HEK293 (cell line): Measurements from ENCODE around the gene PSMD9.
A peak's percentile ranks its signal among the peaks of the same experiment; 100 is the strongest.

Experiments
- CTCF ChIA-PET: fragments of 350-600 bp; formaldehyde crosslinking; extraction: SDS; loops from one replicate; lab custom pipeline; 2021; ENCODE audit warnings: antibody characterized with exemption; lab: Yijun Ruan, JAX
- POLR2A ChIA-PET: fragments of 300-600 bp; formaldehyde crosslinking; extraction: SDS; loops from one replicate; lab custom pipeline; 2020; ENCODE audit warnings: antibody characterized with exemption, inconsistent platforms; lab: Yijun Ruan, JAX
- H3K27ac ChIP-seq: fragments of 200-500 bp; sonication (Bioruptor generic); 2 replicates; pipeline ENCODE4 v1.5.1; 2014; ENCODE audit warnings: low read depth, low read length, control low read depth, inconsistent platforms; ENCODE audit errors: extremely low read depth
- H3K36me3 ChIP-seq, 2 experiments: fragments of 200-500 bp in 1 of 2; sonication (Bioruptor generic) in 1 of 2; 1 replicate in 1 of 2; 2 replicates in 1 of 2; pipeline ENCODE4 v1.5.1; 2014 to 2017; ENCODE audit warnings: inconsistent platforms in 2 of 2, low read length in 2 of 2; ENCODE audit not compliant: control insufficient read depth in 2 of 2, insufficient read depth in 1 of 2
- H3K4me1 ChIP-seq: fragments of 200-500 bp; sonication (Bioruptor generic); 2 replicates; pipeline ENCODE4 v1.5.1; 2014; ENCODE audit warnings: mild to moderate bottlenecking, low read length, inconsistent platforms; ENCODE audit not compliant: control insufficient read depth, insufficient read depth
- H3K4me3 ChIP-seq: 2 replicates; pipeline ENCODE4 v1.5.1; 2011; ENCODE audit warnings: low read depth, mild to moderate bottlenecking, control low read depth, low read length, moderate library complexity
- H3K9me3 ChIP-seq: fragments of 200-500 bp; sonication (Bioruptor generic); 2 replicates; pipeline ENCODE4 v1.5.1; 2014; ENCODE audit warnings: low read depth, low read length, inconsistent platforms; ENCODE audit not compliant: control insufficient read depth, insufficient read depth
- GLIS1 ChIP-seq: fragments of 450-650 bp; formaldehyde crosslinking; IDR thresholded peaks from 2 replicates; pipeline ENCODE4 v1.5.1; 2016; ENCODE audit warnings: missing biosample characterization, missing genetic modification characterization
- KLF1 ChIP-seq: fragments of 450-650 bp; formaldehyde crosslinking; IDR thresholded peaks from 2 replicates; pipeline ENCODE4 v1.5.1; 2016; ENCODE audit warnings: missing biosample characterization, missing genetic modification characterization
- SCRT1 ChIP-seq: fragments of 450-650 bp; formaldehyde crosslinking; IDR thresholded peaks from 2 replicates; pipeline ENCODE4 v1.5.1; 2016; ENCODE audit warnings: missing biosample characterization, missing genetic modification characterization, borderline replicate concordance
- WT1 ChIP-seq: fragments of 450-650 bp; formaldehyde crosslinking; IDR thresholded peaks from 2 replicates; pipeline ENCODE4 v1.5.1; 2016; ENCODE audit warnings: missing biosample characterization, missing genetic modification characterization
- ZBTB20 ChIP-seq: fragments of 450-650 bp; formaldehyde crosslinking; IDR thresholded peaks from 2 replicates; pipeline ENCODE4 v1.5.1; 2016; ENCODE audit warnings: missing biosample characterization, missing genetic modification characterization
- ZEB2 ChIP-seq: fragments of 450-650 bp; formaldehyde crosslinking; IDR thresholded peaks from 2 replicates; pipeline ENCODE4 v1.5.1; 2016; ENCODE audit warnings: missing biosample characterization, missing genetic modification characterization
- ZFP69B ChIP-seq: fragments of 450-650 bp; formaldehyde crosslinking; IDR thresholded peaks from 2 replicates; pipeline ENCODE4 v1.5.1; 2016; ENCODE audit warnings: missing biosample characterization, missing genetic modification characterization
- ZNF10 ChIP-seq: fragments of 450-650 bp; formaldehyde crosslinking; IDR thresholded peaks from 2 replicates; pipeline ENCODE4 v1.5.1; 2017; ENCODE audit warnings: missing biosample characterization, missing genetic modification characterization
- ZNF133 ChIP-seq: fragments of 450-650 bp; formaldehyde crosslinking; IDR thresholded peaks from 2 replicates; pipeline ENCODE4 v1.5.1; 2016; ENCODE audit warnings: missing biosample characterization, missing genetic modification characterization
- ZNF2 ChIP-seq: fragments of 450-650 bp; formaldehyde crosslinking; IDR thresholded peaks from 2 replicates; pipeline ENCODE4 v1.5.1; 2016; ENCODE audit warnings: missing biosample characterization, missing genetic modification characterization
- ZNF239 ChIP-seq: fragments of 450-650 bp; formaldehyde crosslinking; IDR thresholded peaks from 2 replicates; pipeline ENCODE4 v1.5.1; 2016; ENCODE audit warnings: missing biosample characterization, missing genetic modification characterization
- ZNF621 ChIP-seq: fragments of 450-650 bp; formaldehyde crosslinking; IDR thresholded peaks from 2 replicates; pipeline ENCODE4 v1.5.1; 2017; ENCODE audit warnings: missing biosample characterization, missing genetic modification characterization
- ZNF629 ChIP-seq: fragments of 450-650 bp; formaldehyde crosslinking; IDR thresholded peaks from 2 replicates; pipeline ENCODE4 v1.5.1; 2017; ENCODE audit warnings: missing biosample characterization, missing genetic modification characterization
- ZSCAN30 ChIP-seq: fragments of 450-650 bp; IDR thresholded peaks from 2 replicates; pipeline ENCODE4 v1.5.1; 2018; ENCODE audit warnings: missing biosample characterization, mild to moderate bottlenecking, missing genetic modification characterization, moderate library complexity
- ZXDB ChIP-seq: fragments of 450-650 bp; formaldehyde crosslinking; IDR thresholded peaks from 2 replicates; pipeline ENCODE4 v1.5.1; 2016; ENCODE audit warnings: missing biosample characterization, missing genetic modification characterization
- TF ChIP-seq, protein P1 (sequence below): fragments of 450-650 bp; formaldehyde crosslinking; optimal IDR thresholded peaks from 2 replicates; pipeline ENCODE3; 2016; ENCODE audit warnings: missing biosample characterization, mild to moderate bottlenecking, missing genetic modification characterization
- TF ChIP-seq, protein P2 (sequence below): fragments of 450-650 bp; formaldehyde crosslinking; IDR thresholded peaks from 2 replicates; pipeline ENCODE4 v1.5.1; 2016; ENCODE audit warnings: missing biosample characterization, missing genetic modification characterization
- TF ChIP-seq, protein P3 (sequence below): fragments of 450-650 bp; formaldehyde crosslinking; IDR thresholded peaks from 2 replicates; pipeline ENCODE4 v1.5.1; 2017; ENCODE audit warnings: missing biosample characterization, missing genetic modification characterization
- TF ChIP-seq, protein P4 (sequence below): fragments of 450-650 bp; formaldehyde crosslinking; IDR thresholded peaks from 2 replicates; pipeline ENCODE4 v1.5.1; 2016; ENCODE audit warnings: missing biosample characterization, missing genetic modification characterization

Gene PSMD9

DNA sequence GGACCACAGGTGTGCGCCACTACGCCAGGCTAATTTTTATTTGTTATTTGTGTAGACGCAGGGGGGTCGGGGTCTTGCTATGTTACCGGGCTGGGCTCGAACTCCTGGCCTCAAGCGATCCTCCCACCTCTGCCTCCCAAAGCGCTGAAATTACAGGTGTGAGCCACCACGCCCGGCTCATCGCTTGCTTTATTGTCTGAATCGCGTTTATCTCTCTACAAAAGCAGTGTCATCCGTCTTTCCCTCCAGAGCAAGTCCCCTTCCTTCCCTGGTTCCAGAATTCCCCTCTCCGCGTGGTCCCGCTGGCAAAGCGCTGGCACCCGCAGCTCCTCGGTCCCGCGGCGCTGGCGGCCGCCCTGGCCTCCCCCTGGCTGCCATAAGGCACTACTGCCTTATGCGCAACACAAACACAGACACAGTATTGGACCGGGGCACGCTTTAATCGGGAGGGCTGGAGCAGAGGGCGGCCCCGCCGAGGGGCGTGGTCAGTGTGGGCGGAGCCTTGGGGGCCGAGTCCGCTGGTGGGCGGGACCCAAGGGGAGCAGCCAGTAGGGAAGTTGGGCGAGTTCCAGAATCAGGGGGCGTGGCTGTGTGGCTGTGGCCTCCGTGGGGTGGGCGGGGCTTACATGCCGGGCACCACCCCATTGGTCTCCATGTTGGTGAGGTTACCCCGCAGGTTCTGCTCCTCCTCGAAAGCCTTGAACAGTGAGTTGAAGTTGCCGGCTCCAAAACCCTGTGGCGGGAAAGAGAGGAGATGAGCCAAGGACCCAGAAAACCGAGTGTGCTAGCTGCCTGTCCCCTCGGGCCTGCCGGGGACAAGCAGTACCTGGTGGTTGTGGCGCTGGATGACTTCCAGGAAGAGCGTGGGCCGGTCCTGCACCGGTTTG, 49.2 kb upstream of the PSMD9 start (continued):
- TF ChIP-seq, protein P1, sequence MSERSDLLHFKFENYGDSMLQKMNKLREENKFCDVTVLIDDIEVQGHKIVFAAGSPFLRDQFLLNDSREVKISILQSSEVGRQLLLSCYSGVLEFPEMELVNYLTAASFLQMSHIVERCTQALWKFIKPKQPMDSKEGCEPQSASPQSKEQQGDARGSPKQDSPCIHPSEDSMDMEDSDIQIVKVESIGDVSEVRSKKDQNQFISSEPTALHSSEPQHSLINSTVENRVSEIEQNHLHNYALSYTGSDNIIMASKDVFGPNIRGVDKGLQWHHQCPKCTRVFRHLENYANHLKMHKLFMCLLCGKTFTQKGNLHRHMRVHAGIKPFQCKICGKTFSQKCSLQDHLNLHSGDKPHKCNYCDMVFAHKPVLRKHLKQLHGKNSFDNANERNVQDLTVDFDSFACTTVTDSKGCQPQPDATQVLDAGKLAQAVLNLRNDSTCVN (tag by site-specific recombination): peak; percentile 89
- TF ChIP-seq, protein P2, sequence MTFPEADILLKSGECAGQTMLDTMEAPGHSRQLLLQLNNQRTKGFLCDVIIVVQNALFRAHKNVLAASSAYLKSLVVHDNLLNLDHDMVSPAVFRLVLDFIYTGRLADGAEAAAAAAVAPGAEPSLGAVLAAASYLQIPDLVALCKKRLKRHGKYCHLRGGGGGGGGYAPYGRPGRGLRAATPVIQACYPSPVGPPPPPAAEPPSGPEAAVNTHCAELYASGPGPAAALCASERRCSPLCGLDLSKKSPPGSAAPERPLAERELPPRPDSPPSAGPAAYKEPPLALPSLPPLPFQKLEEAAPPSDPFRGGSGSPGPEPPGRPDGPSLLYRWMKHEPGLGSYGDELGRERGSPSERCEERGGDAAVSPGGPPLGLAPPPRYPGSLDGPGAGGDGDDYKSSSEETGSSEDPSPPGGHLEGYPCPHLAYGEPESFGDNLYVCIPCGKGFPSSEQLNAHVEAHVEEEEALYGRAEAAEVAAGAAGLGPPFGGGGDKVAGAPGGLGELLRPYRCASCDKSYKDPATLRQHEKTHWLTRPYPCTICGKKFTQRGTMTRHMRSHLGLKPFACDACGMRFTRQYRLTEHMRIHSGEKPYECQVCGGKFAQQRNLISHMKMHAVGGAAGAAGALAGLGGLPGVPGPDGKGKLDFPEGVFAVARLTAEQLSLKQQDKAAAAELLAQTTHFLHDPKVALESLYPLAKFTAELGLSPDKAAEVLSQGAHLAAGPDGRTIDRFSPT (tag by site-specific recombination): peak; percentile 95
- TF ChIP-seq WT1 (tag by site-specific recombination) (no peak), KLF1 (tag by site-specific recombination) (peak; percentile 89), ZNF10 (tag by site-specific recombination) (0 out of 2 replicates have a peak, but pooled peaks have one; percentile 20), ZFP69B (tag by site-specific recombination) (peak; percentile 29; the same call in 1 of the 2 replicates), ZEB2 (tag by site-specific recombination) (peak; percentile 67; the same call in 1 of the 2 replicates), GLIS1 (peak; percentile 65; the same call in 1 of the 2 replicates), ZBTB20 (tag by site-specific recombination) (peak; percentile 48; the same call in 1 of the 2 replicates), SCRT1 (tag by site-specific recombination) (peak; percentile 69; the same call in 1 of the 2 replicates), ZNF629 (tag by site-specific recombination) (0 out of 2 replicates have a peak, but pooled peaks have one; percentile 21)
- TF ChIP-seq, protein P3, sequence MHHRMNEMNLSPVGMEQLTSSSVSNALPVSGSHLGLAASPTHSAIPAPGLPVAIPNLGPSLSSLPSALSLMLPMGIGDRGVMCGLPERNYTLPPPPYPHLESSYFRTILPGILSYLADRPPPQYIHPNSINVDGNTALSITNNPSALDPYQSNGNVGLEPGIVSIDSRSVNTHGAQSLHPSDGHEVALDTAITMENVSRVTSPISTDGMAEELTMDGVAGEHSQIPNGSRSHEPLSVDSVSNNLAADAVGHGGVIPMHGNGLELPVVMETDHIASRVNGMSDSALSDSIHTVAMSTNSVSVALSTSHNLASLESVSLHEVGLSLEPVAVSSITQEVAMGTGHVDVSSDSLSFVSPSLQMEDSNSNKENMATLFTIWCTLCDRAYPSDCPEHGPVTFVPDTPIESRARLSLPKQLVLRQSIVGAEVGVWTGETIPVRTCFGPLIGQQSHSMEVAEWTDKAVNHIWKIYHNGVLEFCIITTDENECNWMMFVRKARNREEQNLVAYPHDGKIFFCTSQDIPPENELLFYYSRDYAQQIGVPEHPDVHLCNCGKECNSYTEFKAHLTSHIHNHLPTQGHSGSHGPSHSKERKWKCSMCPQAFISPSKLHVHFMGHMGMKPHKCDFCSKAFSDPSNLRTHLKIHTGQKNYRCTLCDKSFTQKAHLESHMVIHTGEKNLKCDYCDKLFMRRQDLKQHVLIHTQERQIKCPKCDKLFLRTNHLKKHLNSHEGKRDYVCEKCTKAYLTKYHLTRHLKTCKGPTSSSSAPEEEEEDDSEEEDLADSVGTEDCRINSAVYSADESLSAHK (tag by site-specific recombination): 0 out of 2 replicates have a peak, but pooled peaks have one; percentile 12
- TF ChIP-seq, all 188 proteins: peak for 40

DNA sequence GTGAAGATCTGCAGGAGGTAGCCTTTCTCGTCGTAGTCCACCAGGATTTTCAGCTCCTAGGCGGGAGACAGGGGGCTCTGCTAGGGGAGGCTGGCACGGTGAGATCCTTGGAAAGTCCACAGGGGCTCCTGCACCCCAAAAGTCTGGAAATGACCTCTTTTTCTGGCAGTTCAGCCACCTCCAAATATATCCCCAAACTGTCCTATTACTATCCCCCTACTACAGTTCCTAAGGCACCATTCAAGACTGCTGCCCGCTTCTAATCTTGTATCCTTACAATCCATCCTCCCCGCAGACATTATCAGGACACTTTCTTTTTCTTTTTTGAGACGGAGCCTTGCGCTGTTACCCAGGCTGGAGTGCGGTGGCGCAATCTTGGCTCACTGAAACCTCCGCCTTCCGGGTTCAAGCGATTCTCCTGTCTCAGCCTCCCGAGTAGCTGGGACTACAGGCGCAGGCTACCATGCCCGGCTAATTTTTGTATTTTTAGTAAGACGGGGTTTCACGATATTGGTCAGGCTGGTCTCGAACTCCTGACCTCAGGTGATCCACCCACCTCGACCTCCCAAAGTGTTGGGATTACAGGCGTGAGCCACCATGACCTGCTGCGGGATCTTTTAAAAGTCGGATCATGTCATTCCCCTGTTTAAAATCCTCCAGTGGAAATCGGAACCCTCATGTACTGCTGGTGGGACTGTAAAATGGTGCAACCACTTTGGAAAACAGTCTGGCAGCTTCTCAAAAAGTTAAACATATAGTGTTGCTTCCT, 48.4 kb upstream of the PSMD9 start:
- no peak for TF ChIP-seq ZXDB (tag by site-specific recombination)
- peak; percentile 93 for TF ChIP-seq ZNF239
- no peak for TF ChIP-seq ZNF621
- 0 out of 2 replicates have a peak, but pooled peaks have one; percentile 0 for TF ChIP-seq ZNF629 (tag by site-specific recombination)
- no peak for TF ChIP-seq ZNF133 (tag by site-specific recombination)
- TF ChIP-seq ZNF2 (tag by site-specific recombination): 0 out of 2 replicates have a peak, but pooled peaks have one; percentile 10
- TF ChIP-seq ZSCAN30: no peak
- TF ChIP-seq, protein P4, sequence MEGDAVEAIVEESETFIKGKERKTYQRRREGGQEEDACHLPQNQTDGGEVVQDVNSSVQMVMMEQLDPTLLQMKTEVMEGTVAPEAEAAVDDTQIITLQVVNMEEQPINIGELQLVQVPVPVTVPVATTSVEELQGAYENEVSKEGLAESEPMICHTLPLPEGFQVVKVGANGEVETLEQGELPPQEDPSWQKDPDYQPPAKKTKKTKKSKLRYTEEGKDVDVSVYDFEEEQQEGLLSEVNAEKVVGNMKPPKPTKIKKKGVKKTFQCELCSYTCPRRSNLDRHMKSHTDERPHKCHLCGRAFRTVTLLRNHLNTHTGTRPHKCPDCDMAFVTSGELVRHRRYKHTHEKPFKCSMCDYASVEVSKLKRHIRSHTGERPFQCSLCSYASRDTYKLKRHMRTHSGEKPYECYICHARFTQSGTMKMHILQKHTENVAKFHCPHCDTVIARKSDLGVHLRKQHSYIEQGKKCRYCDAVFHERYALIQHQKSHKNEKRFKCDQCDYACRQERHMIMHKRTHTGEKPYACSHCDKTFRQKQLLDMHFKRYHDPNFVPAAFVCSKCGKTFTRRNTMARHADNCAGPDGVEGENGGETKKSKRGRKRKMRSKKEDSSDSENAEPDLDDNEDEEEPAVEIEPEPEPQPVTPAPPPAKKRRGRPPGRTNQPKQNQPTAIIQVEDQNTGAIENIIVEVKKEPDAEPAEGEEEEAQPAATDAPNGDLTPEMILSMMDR (tag by site-specific recombination): no peak
- TF ChIP-seq, all 188 proteins: peak for 3
- ChIA-PET POLR2A (interaction anchor here (0.9 kb wide), 1 partner anchor 38 kb away, joined by 3 read pairs; no protein-coding TSS in a partner anchor), CTCF (interaction anchor here (1.1 to 3.6 kb wide), 2 partner anchors 16 to 29 kb away, joined by 5 to 24 read pairs; no protein-coding TSS in a partner anchor)

More for the DNA sequence above, 48.4 kb upstream of the PSMD9 start:
- no peaks in the 10 kb centered on the region for H3K36me3 ChIP-seq
- H3K27ac ChIP-seq: peak overlapping the region; percentile 46; the same call in 1 of the 2 replicates
- peaks cover 5% of the 10 kb centered on the region; the same call in 1 of the 2 replicates for H3K4me1 ChIP-seq
- peak overlapping the region; percentile 55 for H3K4me3 ChIP-seq
- H3K9me3 ChIP-seq: no peaks in the 10 kb centered on the region
